GM12878 (cell line): ENCODE measurements around the gene PRPF6.
"Not testable (repeated sequence)": the region's sequence is repeated elsewhere in the genome, so short reads cannot be mapped to it uniquely, and the experiment has no call there.

Source experiments
- CHD2 ChIP-seq: IDR thresholded peaks from 2 replicates; pipeline ENCODE4 v1.6.1; 2011; ENCODE audit warnings: low read depth, low read length, improper control_type of control experiment, borderline replicate concordance
- EP300 ChIP-seq, 2 experiments: fragments of 150-350 bp in 1 of 2; IDR thresholded peaks; 2 replicates each; pipeline ENCODE4 v1.6.1; 2011 to 2012; ENCODE audit warnings: low read depth in 2 of 2, low read length in 2 of 2, borderline replicate concordance in 1 of 2, improper control_type of control experiment in 1 of 2, inconsistent platforms in 1 of 2; ENCODE audit not compliant: control insufficient read depth in 1 of 2
- HDAC2 ChIP-seq: fragments of 200-600 bp; sonication (generic); IDR thresholded peaks from 2 replicates; pipeline ENCODE4 v1.6.1; 2017
- IRF3 ChIP-seq: fragments of 450-650 bp; IDR thresholded peaks from 2 replicates; pipeline ENCODE4 v1.6.1; 2014; ENCODE audit warnings: mild to moderate bottlenecking
- MYC ChIP-seq: IDR thresholded peaks from 2 replicates; pipeline ENCODE4 v1.6.1; 2011; ENCODE audit warnings: mild to moderate bottlenecking, low read length, moderate library complexity, inconsistent platforms; ENCODE audit not compliant: insufficient read depth, insufficient replicate concordance, insufficient read length, severe bottlenecking
- NRF1 ChIP-seq: conservative IDR thresholded peaks from 2 replicates; pipeline ENCODE4 v1.6.1; 2011; ENCODE audit warnings: mild to moderate bottlenecking, low read depth, low read length, improper control_type of control experiment
- RAD21 ChIP-seq: IDR thresholded peaks from 2 replicates; pipeline ENCODE4 v1.6.1; 2011; ENCODE audit warnings: mild to moderate bottlenecking, low read depth, low read length, moderate library complexity; ENCODE audit not compliant: insufficient read depth
- SMAD1 ChIP-seq: fragments of 450-650 bp; IDR thresholded peaks from 2 replicates; pipeline ENCODE4 v1.6.1; 2018; ENCODE audit warnings: mild to moderate bottlenecking, low read depth; ENCODE audit not compliant: partially characterized antibody
- STAT1 ChIP-seq: fragments of 450-650 bp; conservative IDR thresholded peaks from 2 replicates; pipeline ENCODE4 v1.6.1; 2014; ENCODE audit warnings: antibody characterized with exemption, mild to moderate bottlenecking
- USF2 ChIP-seq: IDR thresholded peaks from 2 replicates; pipeline ENCODE4 v1.6.1; 2011; ENCODE audit warnings: low read depth, low read length, improper control_type of control experiment, borderline replicate concordance
- YBX1 ChIP-seq: fragments of 450-650 bp; IDR thresholded peaks from 2 replicates; pipeline ENCODE4 v1.6.1; 2016; ENCODE audit warnings: antibody characterized with exemption
- ZNF274 ChIP-seq: IDR thresholded peaks from one replicate; pipeline ENCODE4 v1.8.0; 2011; ENCODE audit not compliant: insufficient read length, insufficient read depth
- TF ChIP-seq, protein P1 (sequence below), 3 experiments: IDR thresholded peaks in 2 of 3; conservative IDR thresholded peaks in 1 of 3; 2 replicates each; pipeline ENCODE4 v1.5.1; 2011; ENCODE audit warnings: low read depth in 3 of 3, low read length in 3 of 3, mild to moderate bottlenecking in 3 of 3, control low read depth in 2 of 3, moderate library complexity in 2 of 3, inconsistent platforms in 1 of 3, mixed read lengths in 1 of 3; ENCODE audit not compliant: control insufficient read depth in 2 of 3, insufficient read depth in 1 of 3; ENCODE audit errors: extremely low read depth in 1 of 3

GRCh38 chr20:63976511-63976910 lies 4.4 kb upstream of the PRPF6 start:
- not testable (repeated sequence) for TF ChIP-seq EP300 (IDR thresholded peaks at IDR 0.05; ENCODE audit: borderline replicate concordance in 1 of 2, control insufficient read depth in 1 of 2, low read depth in 2 of 2, low read length in 2 of 2); STAT1; YBX1; USF2; MYC; NRF1; CHD2; SMAD1; ZNF274; RAD21; HDAC2; IRF3
- TF ChIP-seq, protein P1, sequence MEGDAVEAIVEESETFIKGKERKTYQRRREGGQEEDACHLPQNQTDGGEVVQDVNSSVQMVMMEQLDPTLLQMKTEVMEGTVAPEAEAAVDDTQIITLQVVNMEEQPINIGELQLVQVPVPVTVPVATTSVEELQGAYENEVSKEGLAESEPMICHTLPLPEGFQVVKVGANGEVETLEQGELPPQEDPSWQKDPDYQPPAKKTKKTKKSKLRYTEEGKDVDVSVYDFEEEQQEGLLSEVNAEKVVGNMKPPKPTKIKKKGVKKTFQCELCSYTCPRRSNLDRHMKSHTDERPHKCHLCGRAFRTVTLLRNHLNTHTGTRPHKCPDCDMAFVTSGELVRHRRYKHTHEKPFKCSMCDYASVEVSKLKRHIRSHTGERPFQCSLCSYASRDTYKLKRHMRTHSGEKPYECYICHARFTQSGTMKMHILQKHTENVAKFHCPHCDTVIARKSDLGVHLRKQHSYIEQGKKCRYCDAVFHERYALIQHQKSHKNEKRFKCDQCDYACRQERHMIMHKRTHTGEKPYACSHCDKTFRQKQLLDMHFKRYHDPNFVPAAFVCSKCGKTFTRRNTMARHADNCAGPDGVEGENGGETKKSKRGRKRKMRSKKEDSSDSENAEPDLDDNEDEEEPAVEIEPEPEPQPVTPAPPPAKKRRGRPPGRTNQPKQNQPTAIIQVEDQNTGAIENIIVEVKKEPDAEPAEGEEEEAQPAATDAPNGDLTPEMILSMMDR (IDR thresholded peaks at IDR 0.05 in 2 of 3, conservative IDR thresholded peaks at IDR 0.05 in 1 of 3; ENCODE audit: control insufficient read depth in 2 of 3, extremely low read depth in 1 of 3, insufficient read depth in 1 of 3, low read depth in 3 of 3, low read length in 3 of 3): not testable (repeated sequence)
